PC-3 (cell line): Measurements from ENCODE around the gene CEBPB. TPM values are rescaled to one million over a fixed set of nuclear protein-coding genes. Genes with fewer than 3 reads are reported as not detected.

Source experiments
- ATAC-seq: fragments of 200-7000 bp; cut with Tn5 transposase; 2 replicates; pipeline ENCODE4 v1.9.1; 2020; ENCODE audit warnings: mild to moderate bottlenecking, moderate library complexity
- BruUV-seq: library from RNA; stranded (reverse); fragments of 400-500 nt; replicated peaks from 2 replicates; lab custom pipeline; 2021; lab: Mats Ljungman, UMichigan
- CTCF ChIA-PET: fragments of 300-600 bp; sonication (Branson Sonifier 250); formaldehyde crosslinking; loops from one replicate; lab custom pipeline; 2022; ENCODE audit warnings: antibody characterized with exemption; lab: Charles Lee
- POLR2A ChIA-PET: fragments of 300-600 bp; sonication (Branson Sonifier 250); formaldehyde crosslinking; loops from one replicate; lab custom pipeline; 2022; ENCODE audit warnings: antibody characterized with exemption; ENCODE audit not compliant: unreplicated experiment; lab: Charles Lee
- DNase-seq: peaks from one replicate; pipeline ENCODE4 v3.0.0-alpha.2; 2015
- H2AFZ ChIP-seq: fragments of 300-600 bp; sonication (generic); 2 replicates; pipeline ENCODE4 v1.6.0; 2016; ENCODE audit warnings: antibody characterized with exemption, low read length
- H3F3A ChIP-seq: fragments of 300-600 bp; sonication (generic); one replicate; pipeline ENCODE4 v1.6.0; 2017; ENCODE audit warnings: antibody characterized with exemption, low read length, control low read depth, mild to moderate bottlenecking; ENCODE audit not compliant: unreplicated experiment
- H3K27ac ChIP-seq: fragments of 300-600 bp; sonication (generic); 2 replicates; pipeline ENCODE4 v1.5.1; 2016; ENCODE audit warnings: mild to moderate bottlenecking, low read length
- H3K27me3 ChIP-seq: fragments of 300-600 bp; sonication (generic); 2 replicates; pipeline ENCODE4 v1.6.1; 2016; ENCODE audit warnings: low read length, mixed read lengths
- H3K36me3 ChIP-seq: fragments of 300-600 bp; sonication (generic); 2 replicates; pipeline ENCODE4 v1.6.1; 2016; ENCODE audit warnings: low read depth, mixed run types, low read length, mixed read lengths
- H3K4me1 ChIP-seq: fragments of 300-600 bp; sonication (generic); 2 replicates; pipeline ENCODE4 v1.5.1; 2016; ENCODE audit warnings: low read length; ENCODE audit not compliant: insufficient read depth
- H3K4me2 ChIP-seq: fragments of 300-600 bp; sonication (generic); 2 replicates; pipeline ENCODE4 v1.6.0; 2016; ENCODE audit warnings: low read length
- H3K4me3 ChIP-seq: fragments of 300-600 bp; sonication (generic); 2 replicates; pipeline ENCODE4 v1.5.1; 2016; ENCODE audit warnings: mild to moderate bottlenecking, low read length, mixed read lengths
- H3K79me2 ChIP-seq: fragments of 300-600 bp; sonication (generic); 2 replicates; pipeline ENCODE4 v1.6.1; 2017; ENCODE audit warnings: low read length, mixed read lengths
- H3K9ac ChIP-seq: fragments of 300-600 bp; sonication (generic); 2 replicates; pipeline ENCODE4 v1.6.0; 2016; ENCODE audit warnings: mild to moderate bottlenecking, low read length
- H3K9me2 ChIP-seq: fragments of 300-600 bp; sonication (generic); replicated peaks from 2 replicates; pipeline ENCODE4 v1.6.1; 2016; ENCODE audit warnings: mixed run types, low read length, mixed read lengths
- H3K9me3 ChIP-seq: fragments of 300-600 bp; sonication (generic); 2 replicates; pipeline ENCODE4 v1.6.1; 2016; ENCODE audit warnings: low read length, mixed read lengths
- H4K20me1 ChIP-seq: fragments of 300-600 bp; sonication (generic); 2 replicates; pipeline ENCODE4 v1.6.1; 2016; ENCODE audit warnings: low read length, mixed read lengths
- CTCF ChIP-seq: fragments of 300-600 bp; sonication (generic); conservative IDR thresholded peaks from 2 replicates; pipeline ENCODE4 v1.5.1; 2017; ENCODE audit warnings: antibody characterized with exemption, low read depth, mild to moderate bottlenecking, low read length
- EZH2 ChIP-seq: fragments of 300-600 bp; sonication (generic); IDR thresholded peaks from one replicate; pipeline ENCODE4 v1.6.1; 2017; ENCODE audit warnings: antibody characterized with exemption, mild to moderate bottlenecking, low read length; ENCODE audit not compliant: unreplicated experiment
- EZH2phosphoT487 ChIP-seq: fragments of 300-600 bp; sonication (generic); IDR thresholded peaks from 2 replicates; pipeline ENCODE4 v1.6.1; 2018; ENCODE audit warnings: mild to moderate bottlenecking, antibody characterized with exemption, low read length, borderline replicate concordance
- intact Hi-C: fragments of 100-400 bp; cut with micrococcal nuclease; formaldehyde crosslinking; loops from 2 replicates; pipeline ENCODE4 v1.9.0; 2023
- total RNA-seq: library from RNA; depleted of rRNA; stranded (reverse); fragments of >200 nt; gene quantifications from 2 replicates; pipeline ENCODE4 v1.2.3, GENCODE V29; 2014

Gene CEBPB
- total RNA-seq, 1 experiment from 2014 or later: 103 TPM

DNA sequence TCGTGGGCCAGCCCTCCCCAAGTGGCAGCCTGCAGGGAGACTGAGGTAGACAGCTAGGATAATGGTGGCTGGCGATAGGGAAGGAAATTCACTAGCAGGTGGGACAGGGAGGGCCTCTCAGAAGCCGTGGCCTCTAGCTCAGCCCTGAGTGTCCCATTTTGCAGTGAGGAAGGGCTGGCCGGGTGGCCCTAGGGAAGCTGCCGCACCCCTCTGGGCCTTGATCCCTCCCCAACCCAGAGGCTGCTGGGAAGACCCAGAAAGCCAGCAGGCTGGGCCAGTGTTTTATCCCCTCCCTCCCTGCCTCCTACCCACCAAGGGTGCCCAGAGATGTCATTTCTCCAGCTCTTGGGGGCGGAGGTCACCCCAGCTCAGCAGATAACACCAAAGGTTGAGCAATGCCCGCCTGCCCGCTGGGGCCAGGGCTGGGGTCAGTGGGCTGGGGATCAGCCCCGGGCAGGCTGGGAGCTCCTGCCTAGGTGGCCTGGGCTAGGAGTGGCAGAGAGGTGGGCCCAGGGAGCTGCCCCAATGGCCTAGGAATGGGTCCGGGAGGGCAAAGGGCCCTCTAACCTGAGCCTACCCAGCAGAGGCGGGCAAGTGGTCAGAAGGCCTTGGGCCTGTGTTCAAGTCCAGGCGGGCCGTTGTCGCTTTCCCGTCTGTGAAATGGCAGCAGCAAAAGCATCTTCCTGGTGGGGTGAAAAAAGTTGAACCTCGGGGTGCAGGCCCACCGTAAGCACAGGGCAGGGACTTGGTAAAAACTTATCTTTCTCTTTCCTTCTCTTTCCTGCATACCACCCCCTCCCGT is 1.6 kb upstream of the CEBPB start:
- H3K4me3 ChIP-seq: no peak overlapping the region
- no peak for DNase-seq
- no peak overlapping the region for H3K9ac ChIP-seq
- intact Hi-C loops: no loop called here
- ChIA-PET CTCF (no interaction called here), POLR2A (interaction anchor here (0.6 kb wide), 1 partner anchor 385 kb away, joined by 7 read pairs; no protein-coding TSS in a partner anchor)
- H3K9me2 ChIP-seq: no peaks in the 10 kb centered on the region
- no peak overlapping the region for H3K27ac ChIP-seq
- peaks cover 19% of the 10 kb centered on the region for H4K20me1 ChIP-seq
- H3K79me2 ChIP-seq: peaks cover 33% of the 10 kb centered on the region
- BruUV-seq: no TSS peak
- peaks cover 25% of the 10 kb centered on the region for H3K4me1 ChIP-seq
- H2AFZ ChIP-seq: no peak overlapping the region
- H3K4me2 ChIP-seq: no peak overlapping the region
- ATAC-seq: no peak
- peaks cover 11% of the 10 kb centered on the region; the same call in 1 of the 2 replicates for H3K36me3 ChIP-seq
- no peaks in the 10 kb centered on the region for H3K9me3 ChIP-seq
- H3K27me3 ChIP-seq: no peaks in the 10 kb centered on the region
- TF ChIP-seq EZH2 (no peak), EZH2phosphoT487 (no peak), CTCF (no peak)
- H3F3A ChIP-seq: no peaks in the 10 kb centered on the region

DNA sequence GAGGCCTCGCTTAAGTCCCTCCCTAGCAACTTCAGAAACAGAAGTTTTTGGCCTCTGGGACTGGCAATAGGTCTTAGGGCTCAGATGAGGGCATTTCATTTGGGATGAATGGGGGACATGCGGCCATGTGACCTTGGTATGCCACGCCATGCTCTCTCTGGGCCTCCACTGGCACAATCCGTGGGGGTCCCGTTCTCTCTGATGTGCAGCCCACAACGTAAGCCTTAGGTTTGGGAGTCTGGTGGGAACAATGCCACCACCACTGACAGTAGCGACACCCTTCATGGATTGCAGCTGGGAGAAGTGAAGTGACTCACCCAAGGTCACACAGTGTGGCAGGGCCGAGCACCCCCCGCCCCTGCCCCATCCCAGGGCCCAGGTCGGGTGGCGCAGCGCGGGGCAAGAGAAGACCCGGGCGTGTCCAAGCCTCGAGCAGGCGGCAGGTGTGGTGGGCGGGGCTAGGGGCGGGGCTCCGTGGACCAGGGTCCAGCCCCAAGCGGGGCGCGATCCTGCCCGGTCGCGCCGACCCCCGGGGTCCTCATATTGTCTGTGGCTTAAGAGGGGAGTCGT is 864 bp upstream of the CEBPB start:
- Histone ChIP-seq H2AFZ (peak overlapping the region; percentile 65), H3K9ac (peak overlapping the region; percentile 94)

More for the DNA sequence above, 864 bp upstream of the CEBPB start:
- Histone ChIP-seq H3K4me1 (peaks cover 28% of the 10 kb centered on the region), H4K20me1 (peaks cover 26% of the 10 kb centered on the region), H3F3A (no peaks in the 10 kb centered on the region), H3K36me3 (peaks cover 12% of the 10 kb centered on the region; the same call in 1 of the 2 replicates), H3K9me3 (no peaks in the 10 kb centered on the region), H3K79me2 (peaks cover 40% of the 10 kb centered on the region), H3K9me2 (no peaks in the 10 kb centered on the region), H3K27ac (no peak overlapping the region), H3K4me3 (peak overlapping the region; percentile 96), H3K27me3 (no peaks in the 10 kb centered on the region), H3K4me2 (peak overlapping the region; percentile 79)
- BruUV-seq: no TSS peak
- peak; percentile 27 for DNase-seq
- POLR2A ChIA-PET: no interaction called here
- no peak for TF ChIP-seq EZH2phosphoT487
- no peak for TF ChIP-seq CTCF
- TF ChIP-seq EZH2: no peak
- intact Hi-C loops: loop anchor here (1.0 to 5.0 kb wide), 2 partner anchors 118 to 277 kb away; no protein-coding TSS in a partner anchor
- no peak for ATAC-seq
- CTCF ChIA-PET: no interaction called here
